HCT116 (cell line): ENCODE data around the gene RBM20. TPM values are rescaled to one million over a fixed set of nuclear protein-coding genes. Genes with fewer than 3 reads are reported as not detected.

Experiments
- ATAC-seq: fragments of 200-7000 bp; cut with Tn5 transposase; 2 replicates; pipeline ENCODE4 v1.9.1; 2020; ENCODE audit warnings: mild to moderate bottlenecking, moderate library complexity
- BruUV-seq: library from RNA; stranded (reverse); fragments of 400-500 nt; replicated peaks from 2 replicates; lab custom pipeline; 2021; lab: Mats Ljungman, UMichigan
- CTCF ChIA-PET: fragments of 300-600 bp; sonication (Branson Sonifier 250); formaldehyde crosslinking; loops from one replicate; lab custom pipeline; 2021; ENCODE audit warnings: antibody characterized with exemption; lab: Charles Lee
- POLR2A ChIA-PET: fragments of 300-600, 350-600 bp; sonication (Branson Sonifier 250); formaldehyde crosslinking; loops from one replicate; lab custom pipeline; 2021; ENCODE audit warnings: antibody characterized with exemption; lab: Charles Lee
- RAD21 ChIA-PET, 2 experiments: fragments of 300-600 bp; sonication (Branson Sonifier 250); formaldehyde crosslinking; loops; one replicate each; lab custom pipeline; 2023; ENCODE audit warnings: low total read pairs in 2 of 2; ENCODE audit not compliant: uncharacterized antibody in 2 of 2, unreplicated experiment in 2 of 2, low non-redundant PET in 1 of 2; lab: Charles Lee
- DNase-seq: peaks from one replicate; pipeline ENCODE4 v3.0.0-alpha.2; 2010; ENCODE audit warnings: low read depth, low spot score
- H2AFZ ChIP-seq: fragments of 200-600 bp; shearing (Covaris generic), sonication (generic); 2 replicates; pipeline ENCODE4 v1.6.1; 2017; ENCODE audit warnings: low read depth, mixed run types, mixed read lengths, antibody characterized with exemption, low read length; ENCODE audit not compliant: poor library complexity, severe bottlenecking
- H3K27ac ChIP-seq: 2 replicates; pipeline ENCODE4 v1.5.1; 2012; ENCODE audit warnings: low read depth, low read length
- H3K27me3 ChIP-seq: fragments of 200-600 bp; sonication (generic); 2 replicates; pipeline ENCODE4 v1.6.1; 2016; ENCODE audit warnings: mixed run types, low read length, mixed read lengths; ENCODE audit not compliant: insufficient read depth
- H3K36me3 ChIP-seq, 2 experiments: fragments of 200-500 bp in 1 of 2; fragments of 200-600 bp in 1 of 2; sonication (Bioruptor generic) in 1 of 2; sonication (generic) in 1 of 2; 2 replicates each; pipeline versions ENCODE4 v1.5.1 to v1.6.1; 2014 to 2016; ENCODE audit warnings: low read length in 2 of 2, inconsistent platforms in 1 of 2, mixed read lengths in 1 of 2, mixed run types in 1 of 2; ENCODE audit not compliant: insufficient read depth in 2 of 2, control insufficient read depth in 1 of 2
- H3K4me1 ChIP-seq, 2 experiments: fragments of 200-600 bp in 1 of 2; sonication (generic) in 1 of 2; 2 replicates each; pipeline versions ENCODE4 v1.5.1 to v1.6.1; 2012 to 2017; ENCODE audit warnings: low read length in 2 of 2, inconsistent platforms in 1 of 2, mild to moderate bottlenecking in 1 of 2, mixed read lengths in 1 of 2, mixed run types in 1 of 2, moderate library complexity in 1 of 2; ENCODE audit not compliant: insufficient read depth in 2 of 2, control insufficient read depth in 1 of 2
- H3K4me2 ChIP-seq: fragments of 200-600 bp; sonication (generic); 2 replicates; pipeline ENCODE4 v1.6.1; 2017; ENCODE audit warnings: mixed run types, low read length, mixed read lengths
- H3K4me3 ChIP-seq, 2 experiments: fragments of 200-600 bp in 1 of 2; sonication (generic) in 1 of 2; replicated peaks in 1 of 2; 2 replicates each; pipeline ENCODE4 v1.5.1; 2011 to 2016; ENCODE audit warnings: low read length in 2 of 2, control low read depth in 1 of 2, low read depth in 1 of 2, mild to moderate bottlenecking in 1 of 2, mixed read lengths in 1 of 2, mixed run types in 1 of 2
- H3K79me2 ChIP-seq: fragments of 200-600 bp; sonication (generic); 2 replicates; pipeline ENCODE4 v1.6.1; 2017; ENCODE audit warnings: mild to moderate bottlenecking, mixed run types, low read length, moderate library complexity, mixed read lengths; ENCODE audit not compliant: insufficient read depth
- H3K9ac ChIP-seq: fragments of 200-600 bp; sonication (generic); 2 replicates; pipeline ENCODE4 v1.6.1; 2016; ENCODE audit warnings: low read length, mixed read lengths
- H3K9me2 ChIP-seq: fragments of 200-600 bp; sonication (generic), shearing (Covaris generic); 2 replicates; pipeline ENCODE4 v1.6.1; 2017; ENCODE audit warnings: mixed run types, mild to moderate bottlenecking, moderate library complexity; ENCODE audit not compliant: insufficient read depth
- H3K9me3 ChIP-seq, 2 experiments: fragments of 200-500 bp in 1 of 2; fragments of 200-600 bp in 1 of 2; sonication (Bioruptor generic) in 1 of 2; sonication (generic) in 1 of 2; 2 replicates each; pipeline ENCODE4 v1.6.1; 2014 to 2017; ENCODE audit warnings: low read length in 2 of 2, mixed read lengths in 2 of 2, inconsistent platforms in 1 of 2, low read depth in 1 of 2, mild to moderate bottlenecking in 1 of 2, mixed run types in 1 of 2, moderate library complexity in 1 of 2; ENCODE audit not compliant: control insufficient read depth in 1 of 2, insufficient read depth in 1 of 2
- H4K20me1 ChIP-seq: fragments of 200-600 bp; sonication (generic), shearing (Covaris generic); 2 replicates; pipeline ENCODE4 v1.6.1; 2017; ENCODE audit warnings: mixed run types, mild to moderate bottlenecking, moderate library complexity; ENCODE audit not compliant: insufficient read depth
- CBX3 ChIP-seq: IDR thresholded peaks from 2 replicates; pipeline ENCODE4 v1.6.1; 2012; ENCODE audit warnings: low read depth
- EGR1 ChIP-seq: IDR thresholded peaks from 2 replicates; pipeline ENCODE4 v1.6.1; 2012; ENCODE audit warnings: low read depth
- ELF1 ChIP-seq: IDR thresholded peaks from 2 replicates; pipeline ENCODE4 v1.6.1; 2012; ENCODE audit warnings: low read depth, borderline replicate concordance
- FOSL1 ChIP-seq: IDR thresholded peaks from 2 replicates; pipeline ENCODE4 v1.6.1; 2012; ENCODE audit warnings: low read depth
- JUND ChIP-seq: IDR thresholded peaks from 2 replicates; pipeline ENCODE4 v1.6.1; 2012
- POLR2A ChIP-seq: IDR thresholded peaks from 2 replicates; pipeline ENCODE4 v1.7.0; 2011; ENCODE audit warnings: borderline replicate concordance; ENCODE audit not compliant: insufficient read depth, insufficient read length; ENCODE audit errors: extremely low read depth
- POLR2AphosphoS5 ChIP-seq: IDR thresholded peaks from 2 replicates; pipeline ENCODE4 v1.6.1; 2011; ENCODE audit warnings: mild to moderate bottlenecking, low read depth, low read length, moderate library complexity
- SIN3A ChIP-seq: IDR thresholded peaks from 2 replicates; pipeline ENCODE4 v1.6.1; 2012; ENCODE audit warnings: low read depth
- SP1 ChIP-seq: IDR thresholded peaks from 2 replicates; pipeline ENCODE4 v1.6.1; 2012; ENCODE audit warnings: low read depth
- SRF ChIP-seq: IDR thresholded peaks from 2 replicates; pipeline ENCODE4 v1.6.1; 2012; ENCODE audit warnings: low read depth
- TCF7L2 ChIP-seq: IDR thresholded peaks from 2 replicates; pipeline ENCODE4 v1.7.0; 2011; ENCODE audit warnings: borderline replicate concordance, inconsistent platforms; ENCODE audit not compliant: insufficient read depth, insufficient read length; ENCODE audit errors: extremely low read depth
- YY1 ChIP-seq: IDR thresholded peaks from 2 replicates; pipeline ENCODE4 v1.6.1; 2011; ENCODE audit warnings: low read length, low read depth, moderate library complexity, mild to moderate bottlenecking; ENCODE audit not compliant: insufficient replicate concordance; ENCODE audit errors: extremely low read depth
- ZFX ChIP-seq: fragments of 450-650 bp; IDR thresholded peaks from 2 replicates; pipeline ENCODE4 v1.6.1; 2017
- ZNF274 ChIP-seq: fragments of 200-500 bp; sonication (Bioruptor generic); IDR thresholded peaks from 2 replicates; pipeline ENCODE4 v1.6.1; 2014; ENCODE audit warnings: mild to moderate bottlenecking, low read depth, low read length, inconsistent platforms
- intact Hi-C: fragments of 100-400 bp; cut with micrococcal nuclease; formaldehyde crosslinking; loops from 2 replicates; pipeline ENCODE4 v1.10.0; 2022
- total RNA-seq: library from RNA; stranded (reverse); gene quantifications from one replicate; pipeline ENCODE4 v1.2.1, GENCODE V29; 2021; ENCODE audit not compliant: unreplicated experiment
- TF ChIP-seq, protein P1 (sequence below), 3 experiments: fragments of 200-600 bp in 1 of 3; sonication (generic) in 1 of 3; IDR thresholded peaks in 2 of 3; conservative IDR thresholded peaks in 1 of 3; 2 replicates each; pipeline ENCODE4 v1.5.1; 2012 to 2017; ENCODE audit warnings: low read depth in 2 of 3, low read length in 2 of 3, antibody characterized with exemption in 1 of 3, borderline replicate concordance in 1 of 3, control low read depth in 1 of 3, mild to moderate bottlenecking in 1 of 3, mixed read lengths in 1 of 3, mixed run types in 1 of 3, moderate library complexity in 1 of 3; ENCODE audit not compliant: insufficient read depth in 1 of 3
- TF ChIP-seq, protein P2 (sequence below): IDR thresholded peaks from 2 replicates; pipeline ENCODE4 v1.6.1; 2012
- TF ChIP-seq, protein P3 (sequence below): IDR thresholded peaks from 2 replicates; pipeline ENCODE4 v1.6.1; 2011; ENCODE audit warnings: mild to moderate bottlenecking, low read length, moderate library complexity; ENCODE audit not compliant: insufficient replicate concordance; ENCODE audit errors: extremely low read depth
- TF ChIP-seq, protein P4 (sequence below): IDR thresholded peaks from 2 replicates; pipeline ENCODE4 v1.6.1; 2012

RBM20 gene
- total RNA-seq, 1 experiment from 2014 or later: 2.0 TPM

- RAD21 ChIA-PET: interaction anchor here (0.9 to 1.5 kb wide), 3 partner anchors 9 to 63 kb away, joined by 3 to 6 read pairs (median 3); no protein-coding TSS in a partner anchor
- Histone ChIP-seq H3K79me2 (no peaks in the 10 kb centered on the region), H4K20me1 (no peaks in the 10 kb centered on the region), H3K9me2 (no peaks in the 10 kb centered on the region), H3K9me3 (no peaks in the 10 kb centered on the region), H3K4me1 (peaks cover 3 to 18% of the 10 kb centered on the region in 2 experiments; a peak in 2 of 4 replicates), H2AFZ (peak overlapping the region; percentile 85), H3K36me3 (no peaks in the 10 kb centered on the region), H3K27me3 (no peaks in the 10 kb centered on the region), H3K27ac (peak overlapping the region; percentile 32), H3K4me3 (peak overlapping the region; percentile 66 to 68), H3K9ac (peak overlapping the region; percentile 70), H3K4me2 (peak overlapping the region; percentile 97)
- ATAC-seq (peak; percentile 97), DNase-seq (peak; percentile 78)
- CTCF ChIA-PET: interaction anchor here (0.8 to 3.3 kb wide), 21 partner anchors 8 to 367 kb away, joined by 3 to 17 read pairs (median 5); partner anchors contain the start of genes BBIP1, SHOC2 and SMNDC1
- POLR2A ChIA-PET: interaction anchor here (0.7 to 1.5 kb wide), 2 partner anchors 9 to 28 kb away, joined by 3 read pairs; partner anchors contain the start of gene RBM20
- intact Hi-C loops: loop anchor here (1.0 to 2.0 kb wide), 2 partner anchors 61 to 366 kb away; no protein-coding TSS in a partner anchor
- BruUV-seq: no TSS peak
- no peak for TF ChIP-seq SIN3A
- TF ChIP-seq, protein P1, sequence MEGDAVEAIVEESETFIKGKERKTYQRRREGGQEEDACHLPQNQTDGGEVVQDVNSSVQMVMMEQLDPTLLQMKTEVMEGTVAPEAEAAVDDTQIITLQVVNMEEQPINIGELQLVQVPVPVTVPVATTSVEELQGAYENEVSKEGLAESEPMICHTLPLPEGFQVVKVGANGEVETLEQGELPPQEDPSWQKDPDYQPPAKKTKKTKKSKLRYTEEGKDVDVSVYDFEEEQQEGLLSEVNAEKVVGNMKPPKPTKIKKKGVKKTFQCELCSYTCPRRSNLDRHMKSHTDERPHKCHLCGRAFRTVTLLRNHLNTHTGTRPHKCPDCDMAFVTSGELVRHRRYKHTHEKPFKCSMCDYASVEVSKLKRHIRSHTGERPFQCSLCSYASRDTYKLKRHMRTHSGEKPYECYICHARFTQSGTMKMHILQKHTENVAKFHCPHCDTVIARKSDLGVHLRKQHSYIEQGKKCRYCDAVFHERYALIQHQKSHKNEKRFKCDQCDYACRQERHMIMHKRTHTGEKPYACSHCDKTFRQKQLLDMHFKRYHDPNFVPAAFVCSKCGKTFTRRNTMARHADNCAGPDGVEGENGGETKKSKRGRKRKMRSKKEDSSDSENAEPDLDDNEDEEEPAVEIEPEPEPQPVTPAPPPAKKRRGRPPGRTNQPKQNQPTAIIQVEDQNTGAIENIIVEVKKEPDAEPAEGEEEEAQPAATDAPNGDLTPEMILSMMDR (IDR thresholded peaks at IDR 0.05 in 2 of 3, conservative IDR thresholded peaks at IDR 0.05 in 1 of 3; ENCODE audit: borderline replicate concordance in 1 of 3, insufficient read depth in 1 of 3, low read depth in 2 of 3, low read length in 2 of 3): peak; percentile 89 to 97 (median 90)
- TF ChIP-seq SP1: no peak
- TF ChIP-seq POLR2A: peak; percentile 32
- no peak for TF ChIP-seq SRF
- TF ChIP-seq, protein P2, sequence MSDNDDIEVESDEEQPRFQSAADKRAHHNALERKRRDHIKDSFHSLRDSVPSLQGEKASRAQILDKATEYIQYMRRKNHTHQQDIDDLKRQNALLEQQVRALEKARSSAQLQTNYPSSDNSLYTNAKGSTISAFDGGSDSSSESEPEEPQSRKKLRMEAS: peak; percentile 98
- no peak for TF ChIP-seq EGR1
- TF ChIP-seq ELF1: peak; percentile 44; the same call in 1 of the 2 replicates
- no peak for TF ChIP-seq FOSL1
- peak; percentile 83 for TF ChIP-seq CBX3
- TF ChIP-seq, protein P3, sequence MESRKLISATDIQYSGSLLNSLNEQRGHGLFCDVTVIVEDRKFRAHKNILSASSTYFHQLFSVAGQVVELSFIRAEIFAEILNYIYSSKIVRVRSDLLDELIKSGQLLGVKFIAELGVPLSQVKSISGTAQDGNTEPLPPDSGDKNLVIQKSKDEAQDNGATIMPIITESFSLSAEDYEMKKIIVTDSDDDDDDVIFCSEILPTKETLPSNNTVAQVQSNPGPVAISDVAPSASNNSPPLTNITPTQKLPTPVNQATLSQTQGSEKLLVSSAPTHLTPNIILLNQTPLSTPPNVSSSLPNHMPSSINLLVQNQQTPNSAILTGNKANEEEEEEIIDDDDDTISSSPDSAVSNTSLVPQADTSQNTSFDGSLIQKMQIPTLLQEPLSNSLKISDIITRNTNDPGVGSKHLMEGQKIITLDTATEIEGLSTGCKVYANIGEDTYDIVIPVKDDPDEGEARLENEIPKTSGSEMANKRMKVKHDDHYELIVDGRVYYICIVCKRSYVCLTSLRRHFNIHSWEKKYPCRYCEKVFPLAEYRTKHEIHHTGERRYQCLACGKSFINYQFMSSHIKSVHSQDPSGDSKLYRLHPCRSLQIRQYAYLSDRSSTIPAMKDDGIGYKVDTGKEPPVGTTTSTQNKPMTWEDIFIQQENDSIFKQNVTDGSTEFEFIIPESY: peak; percentile 18
- peak; percentile 72 for TF ChIP-seq YY1
- TF ChIP-seq POLR2AphosphoS5: peak; percentile 45; the same call in 1 of the 2 replicates
- peak; percentile 11 for TF ChIP-seq TCF7L2
- TF ChIP-seq ZFX: no peak
- TF ChIP-seq ZNF274: no peak
- no peak for TF ChIP-seq JUND
- TF ChIP-seq, protein P4, sequence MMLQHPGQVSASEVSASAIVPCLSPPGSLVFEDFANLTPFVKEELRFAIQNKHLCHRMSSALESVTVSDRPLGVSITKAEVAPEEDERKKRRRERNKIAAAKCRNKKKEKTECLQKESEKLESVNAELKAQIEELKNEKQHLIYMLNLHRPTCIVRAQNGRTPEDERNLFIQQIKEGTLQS: no peak
These were observed 27.8 kb downstream of the RBM20 start for GRCh38 chr10:110671788-110672579.
